Endothelial cell of hepatic sinusoid (primary cell): ENCODE data around the gene CIAO1.
"Not testable (repeated sequence)": the region's sequence is repeated elsewhere in the genome, so short reads cannot be mapped to it uniquely, and the experiment has no call there.

Experiments
- in situ Hi-C: cut with HindIII; loops from 2 replicates; pipeline ENCODE4 v1.10.0; 2017; ENCODE audit warnings: low sequenced_read_pairs

Gene CIAO1

DNA sequence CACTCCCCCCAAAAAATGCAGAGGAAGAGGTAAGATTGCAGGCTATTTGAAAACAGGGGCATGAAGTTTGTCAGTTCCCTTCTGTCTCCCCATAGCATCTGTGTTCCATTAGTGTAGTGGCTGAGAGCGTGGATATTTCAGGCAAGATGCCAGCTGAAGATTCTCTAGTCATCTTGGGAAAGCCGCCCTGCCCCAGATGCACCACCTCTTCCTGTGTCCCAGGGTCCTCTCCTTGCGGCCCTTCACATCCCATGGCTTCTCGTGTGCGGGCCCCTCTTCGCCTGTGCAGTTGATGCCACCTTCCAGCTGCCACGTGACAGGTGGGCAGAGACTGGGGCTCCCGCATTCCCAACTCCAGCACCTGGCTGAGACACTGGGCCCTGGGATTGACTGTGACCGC, 16.4 kb upstream of the CIAO1 start:
- in situ Hi-C loops, result no loop called here

DNA sequence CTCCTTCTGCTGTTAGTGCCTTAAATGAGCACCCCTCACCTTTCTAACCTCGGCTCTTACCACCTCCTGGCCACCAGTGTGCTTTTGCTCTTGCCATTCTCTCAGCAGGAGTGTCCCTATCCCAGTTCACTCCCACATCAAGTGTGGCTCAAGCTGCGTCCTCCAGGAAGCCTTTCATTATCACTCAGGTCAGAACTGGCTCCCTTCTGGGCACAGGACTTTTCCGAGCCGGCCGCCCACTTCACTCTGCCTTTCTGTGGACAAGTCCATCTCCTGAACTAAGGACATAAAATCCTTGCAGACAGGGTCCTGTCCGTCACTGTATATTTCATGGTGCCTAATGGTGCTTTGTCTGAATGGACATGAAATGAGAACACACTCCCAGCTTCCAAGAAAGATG, 15.8 kb upstream of the CIAO1 start:
- in situ Hi-C loops, result no loop called here

DNA sequence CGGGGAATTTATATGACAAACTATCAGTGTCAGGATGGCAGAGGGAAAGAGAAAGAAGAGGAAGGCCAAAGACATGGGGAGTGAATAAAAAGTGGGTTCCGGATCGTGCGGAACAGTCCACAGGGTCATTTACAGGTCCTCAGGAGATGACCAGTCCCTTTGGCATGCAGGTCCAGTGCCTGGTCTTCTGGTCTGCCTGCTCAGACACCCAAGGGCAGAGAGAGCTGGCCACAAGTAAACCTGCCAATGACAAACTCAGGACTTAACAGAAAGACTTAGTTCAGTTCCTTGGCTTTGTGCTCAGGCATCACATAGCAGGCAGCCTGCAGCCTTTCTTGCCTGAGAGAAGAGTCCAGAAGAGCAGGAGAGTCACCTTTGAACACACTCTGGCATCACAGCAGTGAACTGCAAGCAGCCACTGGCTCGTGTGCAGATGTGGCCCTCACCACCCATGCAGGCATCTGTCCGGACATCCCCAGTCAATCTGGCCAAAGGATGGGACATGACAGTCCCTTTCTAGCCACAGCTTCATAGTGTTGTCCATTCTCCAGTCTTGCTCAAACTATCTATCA, 14.2 kb upstream of the CIAO1 start:
- in situ Hi-C loops, result no loop called here

GRCh38 chr2:96252526-96252925, 13.5 kb upstream of the CIAO1 start:
- in situ Hi-C loops, result no loop called here

DNA sequence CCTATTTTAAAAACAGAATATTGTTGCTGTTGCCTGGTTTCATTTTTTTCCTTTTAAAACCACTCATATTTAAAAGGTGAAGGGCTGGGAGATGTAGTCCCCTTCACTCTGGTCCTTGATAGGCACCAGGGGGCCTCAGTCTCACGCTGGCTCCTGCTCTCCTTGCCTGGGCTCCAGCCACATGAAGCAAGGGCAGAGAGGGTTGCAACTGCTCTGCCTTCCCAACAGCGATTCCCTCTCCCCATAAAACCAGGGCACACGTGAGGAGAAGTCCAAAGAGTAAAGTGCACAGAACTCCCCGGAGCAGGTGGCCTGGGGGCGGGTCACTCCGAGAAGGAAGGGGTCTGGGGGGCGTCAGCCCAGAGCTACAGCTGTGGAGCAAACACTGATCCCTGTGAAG, 13.0 kb upstream of the CIAO1 start:
- in situ Hi-C loops, result no loop called here

GRCh38 chr2:96254571-96254970, 11.5 kb upstream of the CIAO1 start:
- in situ Hi-C loops, result no loop called here

- in situ Hi-C loops, result no loop called here
Observed at GRCh38 chr2:96256611-96257113, 9.4 kb upstream of the CIAO1 start.

DNA sequence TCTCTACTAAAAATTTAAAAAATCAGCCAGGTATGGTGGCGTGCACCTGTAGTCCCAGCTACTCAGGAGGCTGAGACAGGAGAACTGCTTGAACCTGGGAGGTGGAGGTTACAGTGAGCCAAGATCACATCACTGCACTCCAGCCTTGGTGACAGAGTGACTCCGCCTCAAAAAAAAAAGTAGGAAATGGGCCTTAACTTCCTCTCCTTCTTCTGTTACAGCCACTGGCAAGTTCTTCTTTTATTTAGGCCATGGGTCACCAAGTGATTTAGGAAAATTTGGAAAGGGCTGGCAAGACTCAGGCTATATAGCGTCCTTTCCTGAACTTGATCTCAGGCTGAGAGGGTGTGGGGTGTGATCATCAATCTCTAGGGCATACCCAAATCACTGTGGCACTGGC, 8.3 kb upstream of the CIAO1 start:
- in situ Hi-C loops, result not testable (repeated sequence)

GRCh38 chr2:96258166-96259022, 7.6 kb upstream of the CIAO1 start:
- in situ Hi-C loops, result no loop called here

DNA sequence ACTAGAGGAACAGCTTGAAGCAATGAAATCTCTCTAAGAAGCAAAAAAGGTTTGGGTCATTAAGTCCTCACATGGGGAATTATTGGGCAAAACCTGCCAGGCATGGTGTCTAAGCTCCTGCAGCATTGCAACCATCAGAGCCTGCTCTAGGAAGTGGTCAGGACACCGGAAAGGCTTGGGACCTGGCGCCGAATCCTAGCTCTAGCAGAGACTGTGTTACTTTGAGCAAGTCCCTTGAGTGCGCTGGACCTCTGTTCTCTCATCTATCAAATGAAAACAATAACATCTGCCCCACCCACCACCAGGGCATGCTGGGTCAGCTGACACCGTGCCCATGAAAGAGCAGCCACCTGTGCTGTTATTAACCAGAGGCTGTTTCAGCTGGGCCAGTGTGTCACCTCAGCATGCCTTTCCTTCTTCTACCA, 6.5 kb upstream of the CIAO1 start:
- in situ Hi-C loops, result no loop called here

DNA sequence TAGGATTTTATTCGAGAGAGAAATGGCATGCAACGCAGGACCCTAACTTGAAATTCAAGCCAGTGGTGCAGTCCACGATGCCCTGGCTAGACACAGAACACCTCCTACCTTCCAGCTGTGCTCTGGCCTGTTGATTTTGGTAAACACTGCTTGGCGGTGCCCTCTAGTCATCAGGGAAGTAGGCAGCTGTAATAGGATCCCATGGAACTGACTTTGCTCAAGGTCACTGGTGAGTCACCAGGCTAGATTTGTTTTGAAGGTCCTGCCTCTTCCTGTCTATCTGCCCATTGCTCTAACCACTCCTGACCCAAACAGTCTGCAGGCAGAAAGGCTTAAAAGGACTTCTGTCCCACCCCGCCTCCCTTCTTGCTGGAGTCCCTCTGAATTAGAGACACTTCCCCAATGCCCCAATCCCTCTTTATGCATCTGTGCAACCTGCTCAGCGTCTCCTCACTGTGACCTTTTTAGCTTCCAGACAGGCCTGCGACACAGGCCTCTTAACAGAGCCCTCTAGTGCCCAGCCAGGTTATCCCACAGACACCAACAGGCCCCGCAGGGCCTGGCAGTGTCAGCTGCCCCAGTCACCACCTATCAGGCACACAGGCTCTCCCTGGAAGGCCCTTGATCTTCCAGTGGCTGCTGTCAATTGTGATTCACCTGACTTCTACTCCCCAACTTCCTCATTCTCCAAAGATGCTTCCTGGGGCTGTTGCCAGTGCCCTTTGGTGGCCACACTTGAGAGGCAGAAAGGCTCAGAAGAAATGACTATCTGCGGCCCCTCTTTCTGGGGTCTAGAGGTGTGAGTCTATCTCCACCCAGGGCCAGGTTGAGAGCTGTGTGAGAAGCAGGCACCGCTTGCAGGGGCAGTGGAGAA, 5.4 kb upstream of the CIAO1 start:
- in situ Hi-C loops, result loop anchor here (5.0 kb wide), 3 partner anchors 33 to 98 kb away; no protein-coding TSS in a partner anchor

GRCh38 chr2:96261328-96262003, 4.6 kb upstream of the CIAO1 start:
- in situ Hi-C loops, result loop anchor here (5.0 kb wide), 3 partner anchors 34 to 99 kb away; no protein-coding TSS in a partner anchor

GRCh38 chr2:96262306-96262705, 3.7 kb upstream of the CIAO1 start:
- in situ Hi-C loops, result loop anchor here (5.0 kb wide), 3 partner anchors 35 to 100 kb away; no protein-coding TSS in a partner anchor

DNA sequence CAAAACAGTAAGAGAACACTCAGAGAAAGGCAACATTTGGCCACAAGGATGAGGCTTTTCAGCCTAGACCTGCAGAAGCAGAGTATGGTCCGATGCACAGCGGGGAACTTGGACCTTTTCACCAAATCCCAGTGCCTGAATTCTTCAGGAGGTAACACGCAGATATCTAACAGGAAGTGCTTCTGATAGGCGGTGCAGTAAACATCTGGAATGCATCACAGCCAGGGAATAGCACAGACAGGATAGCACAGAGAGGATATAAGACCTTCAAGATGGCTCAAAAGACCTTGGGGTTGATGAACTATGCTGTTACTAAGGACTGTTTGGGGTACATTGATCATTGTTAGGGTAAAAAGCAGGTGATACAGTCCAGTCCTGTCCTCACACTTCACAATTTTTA, 1.9 kb upstream of the CIAO1 start:
- in situ Hi-C loops, result loop anchor here (5.0 kb wide), 3 partner anchors 37 to 102 kb away; no protein-coding TSS in a partner anchor

DNA sequence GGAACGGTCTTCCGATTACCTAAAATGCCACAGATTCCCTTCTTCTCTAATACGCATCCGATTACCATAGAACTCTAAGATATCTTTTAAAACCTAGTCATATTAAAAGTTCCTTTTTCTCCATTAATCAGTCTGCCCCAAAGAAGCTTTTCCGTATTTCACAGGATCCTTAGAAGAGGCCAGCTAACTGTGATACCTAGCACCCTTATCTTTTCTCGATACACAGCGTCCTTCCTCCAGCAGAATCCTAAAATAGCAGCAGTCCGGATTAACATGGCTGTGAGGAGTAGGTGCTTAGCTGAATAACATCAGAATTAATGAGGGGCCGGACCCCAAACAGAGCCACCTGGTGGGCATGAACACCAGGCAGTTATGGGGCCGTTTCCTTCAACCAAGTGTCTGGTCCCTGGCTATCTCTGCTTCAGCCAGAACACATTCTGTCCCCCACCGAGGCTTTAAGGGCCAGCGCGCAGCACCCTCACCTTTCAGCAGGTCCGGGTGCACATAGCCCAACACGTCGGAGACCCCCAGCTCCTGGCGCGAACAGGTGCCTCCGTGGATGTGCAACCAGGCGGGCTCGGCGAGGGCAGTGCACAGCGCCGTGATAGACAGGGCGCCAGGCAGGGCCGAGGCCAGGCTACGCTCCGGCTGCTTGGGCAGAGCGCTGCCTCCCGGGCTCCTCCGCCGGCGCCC, 1.2 kb upstream of the CIAO1 start:
- in situ Hi-C loops, result loop anchor here (5.0 kb wide), 3 partner anchors 38 to 103 kb away; no protein-coding TSS in a partner anchor

DNA sequence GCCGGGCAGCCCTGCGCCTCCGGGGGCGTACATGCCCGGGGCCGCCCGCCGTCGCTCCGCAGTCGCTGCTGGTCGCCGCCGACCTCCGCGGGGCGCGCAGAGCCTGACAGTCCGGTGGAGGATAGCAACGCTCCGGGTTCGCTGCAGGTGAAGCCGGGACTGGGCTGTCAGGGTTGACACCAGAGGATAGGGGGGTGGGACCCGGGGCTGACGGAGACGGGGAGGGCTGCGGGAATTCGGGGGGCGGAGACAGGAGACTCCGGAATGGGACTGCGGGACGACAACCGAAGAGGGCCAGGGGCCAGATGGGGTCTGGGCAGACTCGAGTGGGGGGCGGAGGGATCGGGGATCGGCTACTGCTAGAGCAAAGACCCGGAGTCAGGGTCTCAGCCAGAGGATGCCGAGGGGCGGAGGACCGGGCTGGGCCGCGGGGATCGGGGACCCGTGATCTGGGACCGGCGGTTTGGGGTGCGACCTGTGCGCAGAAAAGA, 631 bp upstream of the CIAO1 start:
- in situ Hi-C loops, result no loop called here

DNA sequence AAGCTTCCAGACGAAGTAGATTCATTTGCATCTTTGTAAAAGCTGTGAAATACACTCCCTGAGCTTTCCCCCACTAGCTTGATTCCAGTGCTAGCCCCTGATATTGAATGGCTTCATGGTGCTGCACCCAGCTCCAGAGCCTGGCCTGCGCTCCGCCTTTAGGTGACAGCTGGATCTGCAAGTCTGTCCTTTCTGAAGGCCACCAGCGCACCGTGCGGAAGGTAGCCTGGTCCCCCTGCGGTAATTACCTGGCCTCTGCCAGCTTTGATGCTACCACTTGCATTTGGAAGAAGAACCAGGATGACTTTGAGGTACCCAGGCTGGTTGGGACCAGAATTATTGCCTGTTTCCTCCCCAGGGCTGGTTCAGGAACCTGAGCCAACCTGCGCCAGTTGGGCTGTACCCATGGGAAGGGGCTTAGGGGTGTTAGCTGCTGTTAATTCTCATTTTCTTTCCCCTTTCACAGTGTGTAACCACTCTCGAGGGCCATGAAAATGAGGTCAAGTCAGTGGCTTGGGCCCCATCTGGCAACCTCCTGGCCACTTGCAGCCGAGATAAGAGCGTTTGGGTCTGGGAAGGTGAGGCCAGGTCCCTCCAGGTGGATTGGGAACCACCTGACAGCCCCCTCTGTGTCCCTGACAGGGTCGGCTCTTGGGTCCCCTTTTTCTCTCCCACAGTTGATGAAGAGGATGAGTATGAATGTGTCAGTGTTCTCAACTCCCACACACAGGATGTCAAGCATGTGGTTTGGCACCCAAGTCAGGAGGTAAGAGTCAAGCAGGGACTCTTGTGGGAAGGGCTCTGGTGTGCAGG, 1.3 kb downstream of the CIAO1 start:
- in situ Hi-C loops, result no loop called here

DNA sequence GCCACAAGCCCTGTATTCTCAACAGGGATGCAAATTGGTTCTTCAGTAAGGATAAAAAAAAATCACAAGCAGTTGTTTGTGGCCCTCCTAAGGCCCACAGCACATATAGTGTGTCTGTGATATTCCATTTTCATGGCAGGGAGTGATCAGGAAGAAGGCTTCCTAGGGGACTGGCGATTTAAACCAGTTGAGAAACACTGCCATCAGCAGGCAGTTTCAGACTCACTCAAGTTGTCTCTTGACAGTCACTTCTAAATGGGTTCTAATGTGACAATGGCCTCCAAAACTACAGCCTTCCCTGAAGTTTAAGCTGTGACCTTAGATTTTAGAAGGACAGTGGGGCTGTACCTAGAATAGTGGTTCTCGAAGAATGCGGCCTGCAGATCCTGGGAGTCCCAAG, 6.0 kb downstream of the CIAO1 start:
- in situ Hi-C loops, result loop anchor here (5.0 kb wide), 1 partner anchor 70 kb away; no protein-coding TSS in a partner anchor

DNA sequence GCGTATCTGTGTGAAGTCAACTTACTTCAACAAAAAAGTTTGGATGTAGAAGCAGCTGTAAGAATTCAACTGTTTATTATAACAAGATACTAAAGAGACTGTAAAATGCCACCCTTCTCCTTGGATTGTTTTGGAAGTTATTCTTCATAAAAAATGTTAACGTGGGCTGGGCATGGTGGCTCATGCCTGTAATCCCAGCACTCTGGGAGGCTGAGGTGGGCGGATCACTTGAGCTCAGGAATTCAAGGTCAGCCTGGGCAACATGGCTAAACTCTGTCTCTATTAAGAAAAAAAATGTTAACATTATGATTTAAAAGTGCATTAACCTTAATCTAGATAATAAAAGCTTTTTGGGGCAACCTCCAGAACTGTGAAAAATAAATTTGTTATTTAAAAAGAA, 7.7 kb downstream of the CIAO1 start:
- in situ Hi-C loops, result loop anchor here (5.0 kb wide), 1 partner anchor 71 kb away; no protein-coding TSS in a partner anchor
